Umbilical cord (tissue), 2 donors: ENCODE results near the gene PARD6A. TPM values are rescaled to one million over a fixed set of nuclear protein-coding genes. Genes with fewer than 3 reads are reported as not detected.
"Not testable (repeated sequence)": the region's sequence is repeated elsewhere in the genome, so short reads cannot be mapped to it uniquely, and the experiment has no call there.

ENCODE experiments used
- DNase-seq: peaks from one replicate; pipeline ENCODE4 v3.0.0-alpha.2; 2015; ENCODE audit warnings: low spot score
- total RNA-seq: library from RNA; depleted of rRNA; stranded (reverse); fragments of >200 nt; gene quantifications from one replicate; pipeline ENCODE4 v1.2.3, GENCODE V29; 2014; ENCODE audit warnings: low replicate concordance; ENCODE audit not compliant: insufficient read depth

Gene PARD6A
- total RNA-seq, 1 donor from 2014 or later, result 1.9 TPM

DNA sequence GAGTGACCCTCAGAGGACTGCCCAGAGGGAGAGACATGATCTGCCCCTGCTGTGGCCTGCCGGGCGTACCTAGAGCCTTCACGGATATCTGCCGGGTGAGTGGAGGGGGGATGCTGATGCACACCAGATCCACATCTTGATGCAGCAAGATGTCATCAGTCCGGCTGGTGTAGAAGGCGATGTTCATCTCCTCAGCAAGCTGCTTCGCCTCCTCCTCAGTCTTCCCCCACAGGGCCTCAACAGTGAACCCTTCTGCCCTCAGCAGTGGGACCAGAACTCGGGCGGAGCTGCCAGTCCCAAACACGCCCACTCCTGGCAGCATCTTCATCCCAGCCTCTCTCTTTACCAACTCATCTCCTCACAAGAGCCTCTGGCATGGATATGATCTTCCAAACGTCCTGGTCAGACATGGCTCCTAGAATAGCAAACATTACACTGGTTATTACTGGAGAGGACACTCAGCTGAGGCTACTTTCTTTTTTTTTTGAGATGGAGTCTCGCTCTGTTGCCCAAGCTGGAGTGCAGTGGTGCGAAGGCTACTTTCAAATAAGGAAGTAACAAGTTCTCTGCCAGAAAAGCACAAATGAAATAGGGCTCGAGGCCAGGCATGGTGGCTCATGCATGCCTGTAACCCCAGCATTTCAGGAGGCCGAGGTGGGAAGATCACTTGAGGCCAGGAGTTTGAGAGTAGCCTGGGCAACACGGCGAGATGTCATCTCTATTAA, 24.8 kb downstream of the PARD6A start:
- no peak for DNase-seq

DNA sequence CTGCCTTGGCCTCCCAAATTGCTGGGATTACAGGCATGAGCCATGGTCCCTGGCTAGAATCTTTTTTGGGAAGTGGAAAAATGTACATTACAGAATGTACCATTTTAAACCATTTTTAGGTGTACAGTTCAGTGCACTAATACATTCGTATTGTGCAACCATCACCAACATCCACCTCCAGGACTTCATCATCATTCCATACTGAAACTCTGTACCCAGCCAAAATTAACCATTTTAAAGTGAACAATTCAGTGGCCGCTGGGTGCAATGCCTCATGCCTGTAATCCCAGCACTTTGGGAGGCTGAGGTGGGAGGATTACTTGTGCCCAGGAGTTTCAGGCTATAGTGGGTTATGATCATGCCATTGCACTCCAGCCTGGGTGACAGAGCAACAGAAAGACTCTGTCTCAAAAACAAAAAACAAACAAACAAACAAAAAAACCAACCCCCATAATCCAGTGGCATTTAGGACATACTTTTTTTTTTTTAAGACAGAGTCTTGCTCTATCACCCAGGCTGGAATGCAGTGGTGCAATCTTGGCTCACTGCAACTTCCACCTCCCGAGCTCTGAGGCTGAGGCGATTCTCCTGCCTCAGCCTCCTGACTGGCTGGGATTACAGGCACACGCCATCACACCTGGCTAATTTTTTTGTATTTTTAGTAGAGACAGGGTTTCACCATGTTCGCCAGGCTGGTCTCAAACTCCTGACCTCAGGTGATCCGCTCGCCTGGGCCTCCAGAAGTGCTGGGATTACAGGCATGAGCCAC, 32.9 kb downstream of the PARD6A start:
- DNase-seq, result not testable (repeated sequence)

DNA sequence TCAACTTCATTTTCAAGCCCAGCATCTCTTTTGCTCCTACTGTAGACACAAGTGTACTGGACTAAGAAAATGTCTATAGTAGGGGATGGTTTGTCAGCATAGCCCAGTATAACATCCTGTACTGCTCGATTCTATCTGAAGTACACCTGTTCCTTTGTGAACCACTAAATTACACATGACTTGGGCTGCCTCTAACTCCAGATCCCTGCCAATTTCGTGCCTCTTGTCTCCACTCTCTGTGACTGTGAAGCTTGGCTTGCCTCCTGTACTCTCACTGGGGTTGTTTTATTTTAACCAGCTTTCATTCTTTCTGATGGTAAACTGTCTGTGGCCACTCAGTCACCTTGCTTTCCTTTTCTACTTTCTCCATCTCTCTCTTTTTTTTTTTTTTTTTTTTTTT, 33.9 kb downstream of the PARD6A start:
- no peak for DNase-seq

DNA sequence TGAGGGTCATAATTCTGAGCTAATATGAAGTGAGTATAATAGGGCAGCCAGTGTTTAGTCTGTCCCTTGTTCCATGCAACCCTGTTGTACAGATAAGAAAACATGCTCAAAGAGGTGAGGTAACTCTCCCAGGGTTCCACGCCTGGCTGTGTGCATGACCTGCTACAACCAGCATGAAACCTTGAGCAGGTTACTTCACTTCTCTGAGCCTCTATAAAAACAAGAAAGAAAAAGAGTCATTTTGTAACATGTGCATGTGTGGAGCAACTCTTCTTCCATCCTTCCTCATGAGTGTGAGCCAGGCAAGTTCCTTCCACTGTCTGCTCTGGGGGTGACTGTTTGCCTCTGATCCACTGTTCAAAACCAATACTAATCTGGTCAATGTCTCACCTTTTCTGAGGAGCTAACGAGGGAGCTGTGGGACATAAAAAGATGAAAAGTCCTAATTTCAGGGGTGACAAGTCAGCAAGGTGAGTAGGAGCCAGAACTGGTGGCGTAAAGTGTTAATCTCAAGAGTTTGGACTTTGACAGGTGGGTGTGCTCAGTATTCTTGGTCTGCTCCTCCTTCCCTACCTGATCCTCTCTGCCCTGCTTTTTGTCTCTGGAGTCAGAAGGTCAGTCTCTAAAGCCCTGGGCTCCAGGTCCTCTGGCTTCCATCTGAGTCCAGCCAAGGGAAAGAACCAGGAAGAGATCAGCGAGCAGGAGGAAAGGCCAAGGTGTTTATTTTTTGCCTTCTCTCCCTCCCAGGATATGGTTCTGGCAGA, 36.8 kb downstream of the PARD6A start:
- DNase-seq, result no peak

DNA sequence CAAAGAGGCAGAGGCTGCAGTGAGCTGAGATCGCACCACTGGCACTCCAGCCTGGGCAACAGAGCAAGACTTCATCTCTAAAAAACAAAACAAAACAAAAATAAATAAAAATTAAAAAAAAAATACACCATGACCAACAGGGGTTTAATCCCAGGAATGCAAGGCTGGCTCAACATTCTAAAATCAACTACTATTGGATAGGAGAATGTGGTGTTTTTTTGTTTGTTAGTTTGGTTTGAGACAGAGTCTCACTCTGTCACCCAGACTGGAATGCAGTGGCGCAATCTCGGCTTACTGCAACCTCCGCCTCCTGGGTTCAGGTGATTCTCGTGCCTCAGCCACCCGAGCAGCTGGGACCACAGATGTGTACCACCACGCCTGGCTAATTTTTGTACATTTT, 38.5 kb downstream of the PARD6A start:
- DNase-seq, result no peak

DNA sequence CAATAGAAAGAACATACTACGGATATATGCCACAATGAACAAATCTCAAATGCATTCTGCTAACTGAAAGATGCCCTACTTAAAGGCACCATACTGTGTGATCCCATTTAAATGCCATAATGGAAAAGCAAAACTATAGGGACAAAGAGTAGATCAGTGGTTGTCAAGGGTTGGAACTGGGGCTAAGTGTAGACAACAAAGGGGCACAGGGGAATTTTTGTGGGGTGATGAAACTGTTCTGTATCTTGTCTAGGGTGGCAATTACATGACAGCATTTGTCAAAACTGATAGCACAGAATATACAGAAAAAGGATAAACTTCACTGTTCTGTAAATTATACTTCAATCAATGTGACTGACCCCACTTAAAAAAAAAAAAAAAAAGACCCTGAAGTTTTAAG, 40.7 kb downstream of the PARD6A start:
- no peak for DNase-seq

DNA sequence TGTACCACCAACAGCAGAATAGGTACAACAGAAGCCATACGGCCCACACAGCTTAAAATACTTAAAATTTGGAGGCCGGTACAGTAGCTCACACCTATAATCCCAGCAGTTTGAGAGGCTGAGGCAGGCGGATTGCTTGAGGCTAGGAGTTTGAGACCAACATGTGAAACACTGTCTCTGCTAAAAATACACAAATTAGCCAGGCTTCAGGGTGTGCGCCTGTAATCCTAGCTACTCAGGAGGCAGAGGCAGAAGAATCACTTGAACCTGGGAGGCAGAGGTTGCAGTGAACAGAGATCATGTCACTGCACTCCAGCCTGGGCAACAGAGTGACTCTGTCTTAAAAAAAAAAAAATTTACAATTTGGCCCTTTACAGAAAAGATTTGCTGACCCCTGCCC, 41.4 kb downstream of the PARD6A start:
- DNase-seq, result no peak

DNA sequence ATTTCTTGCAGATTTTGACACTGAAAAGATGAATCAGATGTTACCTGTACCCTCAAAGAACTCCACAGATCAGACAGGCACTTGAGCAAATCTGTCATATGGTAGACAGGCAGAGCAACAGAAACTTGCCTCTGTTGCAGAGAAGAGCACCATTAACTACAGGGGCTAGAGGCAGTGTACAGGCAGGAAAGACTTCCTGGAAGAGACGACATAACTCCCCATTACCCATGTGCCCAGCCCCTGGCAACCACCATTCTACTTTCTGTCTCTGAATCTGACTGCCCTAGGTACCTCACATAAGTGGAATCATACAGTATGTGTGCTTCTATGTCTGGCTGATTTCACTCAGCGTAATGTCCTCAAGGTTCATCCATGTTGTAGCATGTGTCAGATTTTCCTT, 42.9 kb downstream of the PARD6A start:
- DNase-seq, result no peak

DNA sequence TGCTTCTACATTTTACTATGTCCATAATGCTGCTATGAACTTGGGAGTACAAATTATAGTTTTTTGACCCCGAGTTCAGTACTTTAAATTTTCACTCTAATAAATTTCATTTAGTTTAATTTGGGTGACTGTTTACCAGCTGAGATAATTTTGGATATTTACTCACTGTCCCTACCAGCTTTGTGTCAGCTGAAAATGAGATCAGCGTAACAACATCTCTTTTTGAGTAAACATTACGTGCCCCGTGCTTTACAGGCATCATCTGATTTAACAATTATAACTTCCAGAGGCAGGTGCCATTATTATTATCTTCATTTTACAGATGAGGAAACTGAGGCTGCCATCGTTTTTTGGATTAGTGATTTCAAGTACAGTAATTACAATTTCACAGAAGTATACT, 43.4 kb downstream of the PARD6A start:
- DNase-seq, result no peak

DNA sequence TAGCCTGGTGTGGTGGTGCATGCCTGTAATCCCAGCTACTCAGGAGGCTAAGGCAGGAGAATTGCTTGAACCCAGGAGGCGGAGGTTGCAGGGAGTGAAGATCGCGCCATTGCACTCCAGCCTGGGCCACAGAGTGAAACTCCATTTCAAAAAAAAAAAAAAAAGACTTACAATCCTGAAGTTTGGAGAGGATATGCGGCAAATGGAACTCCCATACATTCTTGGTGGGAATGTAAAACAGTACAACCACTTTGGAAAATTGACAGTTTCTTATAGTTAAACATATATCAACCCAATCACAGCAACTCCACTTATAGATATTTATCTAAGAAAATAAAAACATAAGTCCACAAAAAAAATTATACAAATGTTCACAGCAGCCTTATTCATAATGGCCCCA, 46.5 kb downstream of the PARD6A start:
- DNase-seq, result no peak

DNA sequence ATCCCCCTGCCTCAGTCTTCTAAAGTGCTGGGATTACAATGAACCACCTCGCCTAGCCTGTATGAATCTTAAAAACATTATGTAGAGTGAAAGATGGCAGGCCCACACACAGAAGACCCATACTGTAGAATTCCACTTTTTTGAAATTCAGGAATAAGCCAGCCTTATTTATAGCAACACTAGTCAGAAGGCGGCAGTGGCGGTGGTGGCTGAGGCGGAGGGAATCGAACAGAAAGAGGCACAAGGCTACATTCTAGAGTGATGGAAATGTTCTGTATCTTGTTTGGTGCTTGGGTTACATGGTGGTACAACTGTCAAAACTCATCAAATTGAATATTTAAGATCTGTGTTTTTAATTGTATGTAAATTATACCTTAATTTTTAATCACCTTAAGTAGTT, 47.0 kb downstream of the PARD6A start:
- no peak for DNase-seq

DNA sequence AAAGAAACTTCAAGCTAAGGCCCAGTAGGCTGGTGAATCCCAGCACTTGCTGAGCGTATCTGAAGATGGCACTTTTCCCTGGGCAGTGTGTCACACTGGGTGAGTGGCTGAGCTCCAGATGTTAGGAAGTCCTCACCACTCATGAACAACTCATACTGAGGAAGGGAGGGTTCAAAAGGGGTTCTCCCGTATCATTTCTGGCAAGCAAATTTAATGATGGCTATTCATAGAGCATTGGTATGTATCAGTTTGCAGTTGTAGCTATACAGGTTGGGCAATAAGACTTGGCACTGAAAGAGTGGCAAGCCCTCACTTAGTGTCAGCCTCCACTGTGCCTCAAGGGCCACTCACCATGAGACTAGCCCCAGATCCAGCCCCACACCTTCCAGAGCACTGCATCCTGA, 47.6 kb downstream of the PARD6A start:
- no peak for DNase-seq

DNA sequence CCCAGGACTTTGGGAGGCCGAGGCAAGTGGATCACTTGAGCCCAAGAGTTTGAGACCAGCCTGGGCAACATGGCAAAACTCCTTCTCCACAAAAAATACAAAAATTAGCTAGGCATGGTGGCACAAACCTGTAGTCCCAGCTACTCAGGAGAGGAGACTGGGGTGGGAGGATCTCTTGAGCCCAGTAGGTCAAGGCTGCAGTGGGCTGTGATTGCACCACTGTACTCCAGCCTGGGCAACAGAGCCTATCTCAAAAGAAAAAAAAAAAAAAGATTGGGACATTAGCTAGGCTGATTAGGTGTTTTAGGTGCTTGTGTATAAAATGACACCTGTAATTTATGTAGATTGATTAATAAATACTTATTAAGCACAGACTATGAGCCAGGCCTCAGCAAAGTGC, 48.3 kb downstream of the PARD6A start:
- DNase-seq, result no peak

DNA sequence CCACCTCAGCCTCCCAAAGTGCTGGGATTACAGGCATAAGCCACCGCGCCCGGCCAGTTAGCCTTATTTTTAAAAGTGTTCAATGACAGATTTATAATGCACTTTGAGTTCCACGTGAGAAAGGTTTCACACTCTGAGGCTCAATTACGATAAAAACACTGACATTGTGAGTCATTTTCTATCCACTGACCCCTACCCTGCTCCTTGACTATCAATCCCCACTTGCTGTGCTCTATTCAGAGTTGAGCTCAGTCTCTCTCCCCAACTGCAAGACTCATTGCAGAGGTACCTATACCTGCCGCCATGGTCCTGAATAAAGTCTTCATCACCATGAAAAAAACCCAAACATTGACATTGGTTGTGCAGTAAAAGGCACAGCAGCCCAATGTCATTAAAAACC, 49.8 kb downstream of the PARD6A start:
- DNase-seq, result no peak

Other genes starting within 250 kb of the PARD6A start
- 5.3 TPM for gene ZDHHC1, start 244.5 kb upstream of the PARD6A start, total RNA-seq
- 1.4 TPM for gene HSD11B2, start 229.8 kb upstream of the PARD6A start, total RNA-seq
- 52.7 TPM for gene ATP6V0D1, start 179.8 kb upstream of the PARD6A start, total RNA-seq
- not detected for gene AGRP, start 177.4 kb upstream of the PARD6A start, total RNA-seq
- gene RIPOR1, start 132.1 kb upstream of the PARD6A start, total RNA-seq, result 17.3 TPM
- gene CTCF, start 98.4 kb upstream of the PARD6A start, total RNA-seq, result 31.1 TPM
- gene CARMIL2, start 15.8 kb upstream of the PARD6A start, total RNA-seq, result 0.48 TPM
- 11.3 TPM for gene ACD, start 700 bp upstream of the PARD6A start, total RNA-seq
- 5.1 TPM for gene ENKD1, start 5.8 kb downstream of the PARD6A start, total RNA-seq
- gene C16orf86, start 5.9 kb downstream of the PARD6A start, total RNA-seq, result 1.7 TPM
- gene GFOD2, start 58.4 kb downstream of the PARD6A start, total RNA-seq, result 14.0 TPM
- gene RANBP10, start 145.6 kb downstream of the PARD6A start, total RNA-seq, result 2.4 TPM
- 0.24 TPM for gene TSNAXIP1, start 145.9 kb downstream of the PARD6A start, total RNA-seq
- 32.3 TPM for gene THAP11, start 181.4 kb downstream of the PARD6A start, total RNA-seq
- 112 TPM for gene NUTF2, start 186.0 kb downstream of the PARD6A start, total RNA-seq
- gene CENPT, start 186.7 kb downstream of the PARD6A start, total RNA-seq, result 70.1 TPM
- 79.0 TPM for gene EDC4, start 212.1 kb downstream of the PARD6A start, total RNA-seq
- not detected for gene NRN1L, start 223.9 kb downstream of the PARD6A start, total RNA-seq
- 11.3 TPM for gene PSKH1, start 232.3 kb downstream of the PARD6A start, total RNA-seq